Spleen (tissue), 11 donors: ENCODE data around the gene PACSIN2. TPM values are rescaled to one million over a fixed set of nuclear protein-coding genes. Genes with fewer than 3 reads are reported as not detected.
A peak's percentile ranks its signal among the peaks of the same experiment; 100 is the strongest.

ENCODE experiments used
- DNase-seq: peaks from one replicate; pipeline ENCODE4 v3.0.0-alpha.2; 2020
- H3K27ac ChIP-seq, 8 donors: fragments of 200-600 bp; sonication (generic) in 7 of 8; 1 replicate in 4 of 8; 2 replicates in 4 of 8; pipeline versions ENCODE4 v1.5.0 to v1.8.0; 2016 to 2021; ENCODE audit warnings: inconsistent platforms in 4 of 8, mild to moderate bottlenecking in 4 of 8, moderate library complexity in 1 of 8
- H3K27me3 ChIP-seq, 7 donors: fragments of 200-600 bp; sonication (generic) in 6 of 7; replicated peaks in 1 of 7; 1 replicate in 4 of 7; 2 replicates in 3 of 7; pipeline versions ENCODE4 v1.5.0 to v1.8.0; 2016 to 2021; ENCODE audit warnings: inconsistent platforms in 3 of 7, mild to moderate bottlenecking in 1 of 7
- H3K36me3 ChIP-seq, 6 donors: fragments of 200-600 bp; sonication (generic) in 5 of 6; 1 replicate in 4 of 6; 2 replicates in 2 of 6; pipeline versions ENCODE4 v1.5.0 to v1.8.0; 2016 to 2021; ENCODE audit warnings: inconsistent platforms in 2 of 6
- H3K4me1 ChIP-seq, 6 donors: fragments of 200-600 bp; sonication (generic) in 5 of 6; 1 replicate in 3 of 6; 2 replicates in 3 of 6; pipeline versions ENCODE4 v1.5.0 to v1.8.0; 2016 to 2021; ENCODE audit warnings: inconsistent platforms in 3 of 6
- H3K4me3 ChIP-seq, 8 donors: fragments of 200-600 bp; sonication (generic) in 7 of 8; 1 replicate in 4 of 8; 2 replicates in 4 of 8; pipeline versions ENCODE4 v1.5.0 to v1.8.0; 2016 to 2021; ENCODE audit warnings: inconsistent platforms in 4 of 8, mild to moderate bottlenecking in 4 of 8, moderate library complexity in 2 of 8
- H3K9me3 ChIP-seq, 8 donors: fragments of 200-600 bp; sonication (generic) in 7 of 8; 1 replicate in 4 of 8; 2 replicates in 4 of 8; pipeline versions ENCODE4 v1.5.0 to v1.8.0; 2016 to 2021; ENCODE audit warnings: inconsistent platforms in 4 of 8
- CTCF ChIP-seq, 11 experiments: fragments of 200-600 bp in 7 of 11; fragments of 450-650 bp in 4 of 11; sonication (generic) in 4 of 11; IDR thresholded peaks in 8 of 11; conservative IDR thresholded peaks in 3 of 11; 1 replicate in 7 of 11; 2 replicates in 4 of 11; pipeline versions ENCODE4 v1.4.0 to v1.8.0; 2016 to 2021; ENCODE audit warnings: antibody characterized with exemption in 11 of 11, inconsistent platforms in 4 of 11, mild to moderate bottlenecking in 1 of 11
- POLR2A ChIP-seq, 3 donors: fragments of 450-650 bp; IDR thresholded peaks; one replicate each; pipeline ENCODE4 v1.5.1; 2017; ENCODE audit warnings: antibody characterized with exemption in 3 of 3, mild to moderate bottlenecking in 1 of 3
- POLR2AphosphoS5 ChIP-seq, 3 donors: sonication (generic); formaldehyde crosslinking; IDR thresholded peaks; one replicate each; pipeline ENCODE4 v1.5.1; 2017; ENCODE audit warnings: antibody characterized with exemption in 3 of 3
- WGBS, 5 donors: extraction: QIAGEN DNeasy Blood & Tissue Kit in 3 of 5; methylation state at CpG; one replicate each; pipeline versions ENCODE4 v1.1.5 to v1.1.7; 2013 to 2018; 5-methylcytosine and 5-hydroxymethylcytosine counted together
- intact Hi-C: fragments of 100-400 bp; cut with DNase I; formaldehyde crosslinking; loops from one replicate; pipeline ENCODE4 v1.15.0; 2023; ENCODE audit warnings: low total_unique reads
- polyA plus RNA-seq, 3 donors: library from polyadenylated mRNA; stranded (reverse); fragments of 200-250 nt; gene quantifications; one replicate each; pipeline ENCODE4 v1.2.1, GENCODE V29; 2013
- total RNA-seq, 7 donors: library from RNA; depleted of rRNA in 3 of 7; stranded (reverse); fragments of >200 nt in 3 of 7; fragmentation: NEBNext Ultra II Directional in 4 of 7; extraction: Animal tissue kit (Norgen Biotek cat#: 25700) in 4 of 7; gene quantifications; one replicate each; pipeline versions ENCODE4 v1.1.0 to v1.2.1, GENCODE V29; 2016 to 2021
- donor health status: healthy with polysubstance abuse.
- donor health status: DM: no; HTN: no; CAD: no; lungs with moderate emphysema.
- donor health status: DM: no; HTN: no; CAD: no.
- donor health status: Bipolar disorder and iron deficiency.
- donor health status: healthy.
- donor health status: DM: no; HTN: no; CAD: no.
- donor health status: DM: yes; HTN: yes; CAD: no.

Gene PACSIN2
- total and polyA plus RNA-seq, 10 donors = 24.2 to 98.1 (median 64.2) TPM

GRCh38 chr22:42976217-42976933, 38.6 kb downstream of the PACSIN2 start:
- DNase-seq = no peak
- peak overlapping the region in 3 of 8 donors; percentile 8 to 80 (median 75) for H3K27ac ChIP-seq
- no peak for TF ChIP-seq CTCF (IDR thresholded peaks at IDR 0.05 in 8 of 11, conservative IDR thresholded peaks at IDR 0.05 in 3 of 11)
- no peak for TF ChIP-seq POLR2A (IDR thresholded peaks at IDR 0.05)
- TF ChIP-seq POLR2AphosphoS5 (IDR thresholded peaks at IDR 0.05) = no peak
- H3K36me3 ChIP-seq = no peaks in the 10 kb centered on the region
- WGBS, 5 donors = 61 to 84% (median 77%) methylated on average over 7 of the region's 7 CpGs
- H3K4me3 ChIP-seq = no peak overlapping the region
- intact Hi-C loops = no loop called here
- H3K4me1 ChIP-seq = peaks cover 8 to 79% (median 51%) of the 10 kb centered on the region in 6 donors
- H3K27me3 ChIP-seq = no peaks in the 10 kb centered on the region
- H3K9me3 ChIP-seq = no peaks in the 10 kb centered on the region

- 81 to 97% (median 97%) methylated on average over 3 of the region's 3 CpGs for WGBS, 5 donors
- intact Hi-C loops = no loop called here
- peak overlapping the region in 1 of 8 donors; percentile 46 for H3K4me3 ChIP-seq
- no peaks in the 10 kb centered on the region for H3K27me3 ChIP-seq
- TF ChIP-seq CTCF (IDR thresholded peaks at IDR 0.05 in 8 of 11, conservative IDR thresholded peaks at IDR 0.05 in 3 of 11) (no peak), POLR2AphosphoS5 (IDR thresholded peaks at IDR 0.05) (no peak), POLR2A (IDR thresholded peaks at IDR 0.05) (no peak)
- H3K36me3 ChIP-seq = no peaks in the 10 kb centered on the region
- peak overlapping the region in 5 of 8 donors; percentile 74 to 89 (median 84) for H3K27ac ChIP-seq
- peaks cover 8 to 91% (median 55%) of the 10 kb centered on the region in 6 donors for H3K4me1 ChIP-seq
- no peaks in the 10 kb centered on the region for H3K9me3 ChIP-seq
- DNase-seq = no peak
These were observed 40.7 kb downstream of the PACSIN2 start for GRCh38 chr22:42974223-42974622.

- DNase-seq = no peak
- WGBS, 5 donors = 77 to 85% (median 82%) methylated on average over 5 of the region's 5 CpGs
- Histone ChIP-seq H3K4me3 (peak overlapping the region in 1 of 8 donors; percentile 46), H3K4me1 (peaks cover 8 to 91% (median 49%) of the 10 kb centered on the region in 6 donors), H3K9me3 (no peaks in the 10 kb centered on the region), H3K27ac (peak overlapping the region in 6 of 8 donors; percentile 67 to 89 (median 82)), H3K36me3 (peaks cover 0 to 3% (median 0%) of the 10 kb centered on the region in 6 donors), H3K27me3 (no peaks in the 10 kb centered on the region)
- intact Hi-C loops = no loop called here
- TF ChIP-seq CTCF (IDR thresholded peaks at IDR 0.05 in 8 of 11, conservative IDR thresholded peaks at IDR 0.05 in 3 of 11) (no peak), POLR2A (IDR thresholded peaks at IDR 0.05) (no peak), POLR2AphosphoS5 (IDR thresholded peaks at IDR 0.05) (peak in 1 of 3 donors; percentile 47)
These were observed 41.4 kb downstream of the PACSIN2 start for GRCh38 chr22:42973536-42973881.
